ENCODE results near the gene DYNLRB2. TPM values are rescaled to one million over a fixed set of nuclear protein-coding genes. Genes with fewer than 3 reads are reported as not detected.

DYNLRB2 gene
- total RNA-seq, 4 donors from 2014 or later = not detected

- DNase-seq = peak in 2 of 3 donors; percentile 59
- TF ChIP-seq POLR2A (IDR thresholded peaks at IDR 0.05) (no peak), CTCF (IDR thresholded peaks at IDR 0.05) (no peak)
- peaks cover 0 to 4% (median 0%) of the 10 kb centered on the region in 4 donors for H3K4me1 ChIP-seq
These were observed 22.4 kb upstream of the DYNLRB2 start for GRCh38 chr16:80518436-80518835.

GRCh38 chr16:80519189-80519588, 21.6 kb upstream of the DYNLRB2 start:
- DNase-seq = no peak
- Histone ChIP-seq H3K36me3 (no peaks in the 10 kb centered on the region), H3K27ac (no peak overlapping the region), H3K9me3 (no peaks in the 10 kb centered on the region), H3K4me3 (no peak overlapping the region), H3K4me1 (peaks cover 0 to 4% (median 0%) of the 10 kb centered on the region in 4 donors), H3K27me3 (no peaks in the 10 kb centered on the region)
- TF ChIP-seq CTCF (IDR thresholded peaks at IDR 0.05) = no peak
- no peak for TF ChIP-seq POLR2A (IDR thresholded peaks at IDR 0.05)

More at GRCh38 chr16:80518436-80518835, 22.4 kb upstream of the DYNLRB2 start:
- Histone ChIP-seq H3K36me3 (no peaks in the 10 kb centered on the region), H3K27me3 (no peaks in the 10 kb centered on the region), H3K4me3 (no peak overlapping the region), H3K9me3 (no peaks in the 10 kb centered on the region), H3K27ac (no peak overlapping the region)

- Histone ChIP-seq H3K9me3 (no peaks in the 10 kb centered on the region), H3K4me1 (no peaks in the 10 kb centered on the region), H3K4me3 (no peak overlapping the region), H3K27ac (no peak overlapping the region), H3K27me3 (no peaks in the 10 kb centered on the region), H3K36me3 (no peaks in the 10 kb centered on the region)
- no peak for DNase-seq
- TF ChIP-seq CTCF (IDR thresholded peaks at IDR 0.05) (no peak), POLR2A (IDR thresholded peaks at IDR 0.05) (no peak)
These were observed 15.4 kb upstream of the DYNLRB2 start for GRCh38 chr16:80525420-80525819.

GRCh38 chr16:80526418-80527061, 14.3 kb upstream of the DYNLRB2 start:
- Histone ChIP-seq H3K27me3 (no peaks in the 10 kb centered on the region), H3K36me3 (no peaks in the 10 kb centered on the region), H3K27ac (no peak overlapping the region), H3K4me3 (no peak overlapping the region), H3K4me1 (no peaks in the 10 kb centered on the region), H3K9me3 (no peaks in the 10 kb centered on the region)
- TF ChIP-seq CTCF (IDR thresholded peaks at IDR 0.05) (peak; percentile 50 to 88 (median 82)), POLR2A (IDR thresholded peaks at IDR 0.05) (no peak)
- DNase-seq = peak in 1 of 3 donors; percentile 74

GRCh38 chr16:80527297-80527696, 13.5 kb upstream of the DYNLRB2 start:
- H3K4me3 ChIP-seq = no peak overlapping the region
- H3K9me3 ChIP-seq = no peaks in the 10 kb centered on the region
- no peaks in the 10 kb centered on the region for H3K4me1 ChIP-seq
- H3K27ac ChIP-seq = no peak overlapping the region
- DNase-seq = peak in 2 of 3 donors; percentile 19 to 60
- H3K36me3 ChIP-seq = no peaks in the 10 kb centered on the region
- no peak for TF ChIP-seq POLR2A (IDR thresholded peaks at IDR 0.05)
- peak in 5 of 6 experiments; percentile 3 to 56 (median 45) for TF ChIP-seq CTCF (IDR thresholded peaks at IDR 0.05)
- no peaks in the 10 kb centered on the region for H3K27me3 ChIP-seq
